Muscle layer of duodenum (tissue), 2 donors: ENCODE measurements around the gene GOLGB1.
"Not testable (repeated sequence)": the region's sequence is repeated elsewhere in the genome, so short reads cannot be mapped to it uniquely, and the experiment has no call there.

ENCODE experiments used
- H3K27ac ChIP-seq: one replicate; pipeline ENCODE4 v1.7.0; 2013; ENCODE audit warnings: mild to moderate bottlenecking, low read length
- H3K27me3 ChIP-seq: one replicate; pipeline ENCODE4 v1.7.0; 2013; ENCODE audit warnings: low read depth, mild to moderate bottlenecking, control low read depth, low read length
- H3K36me3 ChIP-seq, 2 donors: one replicate each; pipeline ENCODE4 v1.7.0; 2013; ENCODE audit warnings: low read length in 2 of 2, control low read depth in 1 of 2, mild to moderate bottlenecking in 1 of 2; ENCODE audit not compliant: insufficient read depth in 2 of 2, control insufficient read depth in 1 of 2
- H3K4me1 ChIP-seq, 2 donors: one replicate each; pipeline ENCODE4 v1.7.0; 2013; ENCODE audit warnings: low read length in 2 of 2, mild to moderate bottlenecking in 2 of 2, control low read depth in 1 of 2, moderate library complexity in 1 of 2; ENCODE audit not compliant: insufficient read depth in 2 of 2, control insufficient read depth in 1 of 2
- H3K4me3 ChIP-seq, 2 donors: one replicate each; pipeline ENCODE4 v1.7.0; 2013; ENCODE audit warnings: low read length in 2 of 2, low read depth in 1 of 2, mild to moderate bottlenecking in 1 of 2
- H3K9me3 ChIP-seq, 2 donors: one replicate each; pipeline ENCODE4 v1.7.0; 2013; ENCODE audit warnings: low read length in 2 of 2, control low read depth in 1 of 2, mild to moderate bottlenecking in 1 of 2; ENCODE audit not compliant: control insufficient read depth in 1 of 2
- donor health status: healthy.

GOLGB1 gene

DNA sequence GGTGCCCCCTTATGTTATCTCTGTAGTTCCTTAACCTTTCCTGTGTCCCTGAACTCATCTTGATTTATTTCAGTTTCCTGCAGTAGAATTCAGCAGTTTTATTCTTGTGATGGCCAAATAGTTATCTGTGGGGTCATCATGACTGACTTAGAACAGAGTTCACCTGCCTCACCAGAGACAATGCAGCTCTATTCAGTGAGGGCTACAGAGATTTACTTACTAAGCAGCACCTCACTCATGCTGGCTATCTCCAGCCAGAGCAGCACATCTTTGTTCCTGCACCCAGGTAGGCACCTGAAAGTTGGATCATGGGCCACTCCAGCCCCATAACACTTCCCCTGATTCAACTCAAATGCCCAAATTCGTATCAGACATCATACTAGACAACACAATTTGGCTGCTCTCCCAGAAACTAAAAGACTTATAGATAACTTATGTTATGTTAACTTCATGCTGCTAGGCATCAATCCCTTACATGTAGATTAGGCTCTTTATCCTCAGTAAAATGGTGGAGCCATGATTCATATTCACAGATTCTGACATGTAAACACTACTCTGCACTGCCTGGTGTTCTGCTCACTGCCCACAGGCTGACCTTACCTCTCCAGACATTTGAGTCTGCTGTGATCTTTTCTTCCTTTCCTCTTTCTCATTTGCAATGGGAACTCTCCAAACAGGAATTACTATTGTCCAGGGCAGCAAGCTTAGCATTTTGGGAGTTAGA lies 9.3 kb upstream of the GOLGB1 start:
- Histone ChIP-seq H3K4me3 (no peak overlapping the region), H3K27ac (no peak overlapping the region), H3K27me3 (no peaks in the 10 kb centered on the region), H3K4me1 (no peaks in the 10 kb centered on the region), H3K36me3 (no peaks in the 10 kb centered on the region), H3K9me3 (no peaks in the 10 kb centered on the region)

DNA sequence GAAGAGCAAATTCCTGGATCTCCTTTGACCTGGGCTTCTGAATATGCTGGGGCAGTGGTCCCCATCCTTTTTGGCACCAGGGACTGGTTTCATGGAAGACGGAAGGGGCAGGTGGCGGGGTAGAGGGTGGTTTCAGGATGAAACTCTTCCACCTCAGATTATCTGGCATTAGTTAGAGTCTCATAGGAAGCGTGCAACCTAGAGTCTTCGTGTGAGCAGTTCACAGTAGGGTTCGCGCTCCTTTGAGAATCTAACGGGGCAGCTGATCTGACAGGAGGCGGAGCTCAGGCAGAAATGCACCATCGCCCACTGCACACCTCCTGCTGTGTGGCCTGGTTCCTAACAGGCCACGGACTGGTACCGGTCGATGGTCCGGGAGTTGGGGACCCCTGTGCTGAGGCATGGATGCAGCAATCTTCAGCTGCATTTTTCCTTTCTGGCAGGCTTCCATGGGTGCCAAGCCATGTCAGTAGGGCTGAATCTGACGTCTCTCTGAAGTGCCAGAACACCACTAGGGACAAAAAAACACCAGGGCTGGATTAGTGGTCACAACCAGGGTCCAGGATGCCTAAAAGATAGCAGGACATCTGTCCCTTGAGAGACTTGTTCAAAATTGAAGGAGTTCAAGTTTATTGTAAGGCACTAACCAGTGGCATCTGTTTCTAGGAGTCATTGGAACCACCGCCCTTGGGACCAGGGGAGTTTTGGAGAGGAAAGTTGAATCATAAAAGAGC lies 8.4 kb upstream of the GOLGB1 start:
- no peaks in the 10 kb centered on the region for H3K4me1 ChIP-seq
- no peaks in the 10 kb centered on the region for H3K27me3 ChIP-seq
- H3K36me3 ChIP-seq, result no peaks in the 10 kb centered on the region
- H3K9me3 ChIP-seq, result no peaks in the 10 kb centered on the region
- H3K4me3 ChIP-seq, result no peak overlapping the region
- H3K27ac ChIP-seq, result no peak overlapping the region

DNA sequence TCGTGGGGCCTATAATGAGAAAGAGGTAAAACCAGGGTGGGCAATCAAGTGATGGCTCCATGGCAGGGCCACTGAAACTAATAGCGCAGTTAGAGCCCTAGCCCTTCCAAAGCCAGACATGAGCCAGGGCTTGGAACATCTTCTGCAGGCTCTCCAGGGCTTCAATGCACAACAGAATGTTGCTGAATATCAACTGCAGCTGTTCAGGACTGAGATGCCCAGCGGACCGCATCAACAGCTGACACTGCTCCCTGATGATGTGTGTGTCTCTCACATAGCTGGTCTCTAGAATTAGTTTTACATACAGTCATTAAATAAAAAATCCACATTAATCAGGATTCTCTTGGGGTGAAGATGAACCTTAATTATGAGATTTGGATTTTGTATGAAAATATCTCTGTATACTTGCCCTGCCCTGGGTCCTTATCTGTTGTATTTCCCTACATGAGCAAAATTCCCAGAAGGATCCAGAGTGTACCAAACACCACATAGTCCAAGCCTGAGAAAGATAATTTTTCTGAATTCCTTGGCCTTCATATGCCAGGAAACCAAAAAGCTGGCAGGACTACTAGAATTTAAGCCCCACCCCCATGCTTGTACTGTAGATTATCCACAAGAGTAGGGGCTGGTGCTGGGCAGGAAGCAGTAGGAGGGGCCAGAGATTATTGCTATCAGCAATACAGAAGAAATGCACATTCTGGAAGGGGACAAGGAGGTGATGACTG lies 7.7 kb upstream of the GOLGB1 start:
- Histone ChIP-seq H3K27ac (no peak overlapping the region), H3K4me3 (no peak overlapping the region), H3K4me1 (no peaks in the 10 kb centered on the region), H3K27me3 (no peaks in the 10 kb centered on the region), H3K9me3 (no peaks in the 10 kb centered on the region), H3K36me3 (no peaks in the 10 kb centered on the region)

DNA sequence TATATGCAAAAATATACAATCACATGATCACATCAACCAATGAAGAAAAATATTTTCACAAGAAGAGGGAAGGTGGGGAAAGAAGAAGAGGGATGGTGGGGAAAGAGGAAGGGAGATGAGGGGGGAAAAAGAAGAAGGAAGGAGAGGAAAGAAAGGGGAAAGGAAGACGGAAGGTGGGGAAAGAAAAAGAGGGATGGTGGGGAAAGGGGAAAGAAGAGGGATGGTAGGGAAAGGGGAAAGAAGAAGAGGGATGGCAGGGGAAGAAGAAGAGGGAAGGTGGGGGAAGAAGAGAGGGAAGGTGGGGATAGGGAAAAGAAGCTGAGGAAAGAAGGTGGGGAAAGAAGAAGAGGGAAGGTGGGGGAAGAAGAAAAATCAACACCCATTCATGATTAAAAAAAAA lies 3.2 kb upstream of the GOLGB1 start:
- no peak overlapping the region for H3K27ac ChIP-seq
- no peaks in the 10 kb centered on the region for H3K27me3 ChIP-seq
- peaks cover 0 to 8% of the 10 kb centered on the region in 2 donors for H3K36me3 ChIP-seq
- no peak overlapping the region for H3K4me3 ChIP-seq
- no peaks in the 10 kb centered on the region for H3K9me3 ChIP-seq
- H3K4me1 ChIP-seq, result peaks cover 12 to 16% of the 10 kb centered on the region in 2 donors

DNA sequence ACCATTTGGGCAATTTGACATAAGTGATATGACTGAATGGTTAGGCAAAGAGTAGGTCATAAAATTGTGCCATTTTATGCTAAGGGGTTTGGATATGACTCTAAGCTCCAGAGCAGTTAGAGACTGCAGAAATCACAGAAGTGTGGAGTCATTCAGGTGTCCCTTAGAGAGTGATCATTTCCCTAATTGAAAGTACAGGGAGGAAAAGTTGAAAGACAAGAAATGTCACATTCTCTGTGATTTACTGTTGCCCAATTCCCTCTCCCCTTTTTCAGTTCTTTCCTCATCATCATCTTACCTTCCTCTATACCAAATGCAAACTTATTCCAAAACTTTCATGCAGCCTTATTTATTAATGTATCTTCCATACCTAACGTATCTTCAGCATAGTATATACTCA lies 2.7 kb upstream of the GOLGB1 start:
- no peak overlapping the region for H3K27ac ChIP-seq
- no peak overlapping the region for H3K4me3 ChIP-seq
- H3K9me3 ChIP-seq, result no peaks in the 10 kb centered on the region
- H3K27me3 ChIP-seq, result no peaks in the 10 kb centered on the region
- peaks cover 16 to 21% of the 10 kb centered on the region in 2 donors for H3K4me1 ChIP-seq
- H3K36me3 ChIP-seq, result peaks cover 0 to 8% of the 10 kb centered on the region in 2 donors

DNA sequence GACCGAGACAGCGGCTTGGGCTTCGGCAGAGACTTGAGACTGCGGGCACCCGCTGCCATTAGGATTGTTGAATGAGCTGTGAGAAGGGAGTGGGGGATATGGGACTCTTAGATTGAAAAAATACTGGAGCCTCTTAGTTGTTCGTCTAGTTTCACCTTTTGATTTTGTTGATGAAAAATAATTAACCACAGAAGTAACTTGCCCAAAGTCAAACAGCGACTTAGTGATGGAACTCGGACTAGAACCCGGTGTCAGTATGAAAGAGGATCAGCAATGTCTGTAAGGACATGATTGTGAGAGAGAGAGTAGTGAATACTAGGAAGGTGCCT lies 510 bp upstream of the GOLGB1 start:
- H3K9me3 ChIP-seq, result no peaks in the 10 kb centered on the region
- H3K4me1 ChIP-seq, result peaks cover 16 to 28% of the 10 kb centered on the region in 2 donors
- H3K4me3 ChIP-seq, result peak overlapping the region; percentile 82 to 86
- H3K36me3 ChIP-seq, result peaks cover 0 to 8% of the 10 kb centered on the region in 2 donors
- peak overlapping the region; percentile 94 for H3K27ac ChIP-seq
- no peaks in the 10 kb centered on the region for H3K27me3 ChIP-seq

DNA sequence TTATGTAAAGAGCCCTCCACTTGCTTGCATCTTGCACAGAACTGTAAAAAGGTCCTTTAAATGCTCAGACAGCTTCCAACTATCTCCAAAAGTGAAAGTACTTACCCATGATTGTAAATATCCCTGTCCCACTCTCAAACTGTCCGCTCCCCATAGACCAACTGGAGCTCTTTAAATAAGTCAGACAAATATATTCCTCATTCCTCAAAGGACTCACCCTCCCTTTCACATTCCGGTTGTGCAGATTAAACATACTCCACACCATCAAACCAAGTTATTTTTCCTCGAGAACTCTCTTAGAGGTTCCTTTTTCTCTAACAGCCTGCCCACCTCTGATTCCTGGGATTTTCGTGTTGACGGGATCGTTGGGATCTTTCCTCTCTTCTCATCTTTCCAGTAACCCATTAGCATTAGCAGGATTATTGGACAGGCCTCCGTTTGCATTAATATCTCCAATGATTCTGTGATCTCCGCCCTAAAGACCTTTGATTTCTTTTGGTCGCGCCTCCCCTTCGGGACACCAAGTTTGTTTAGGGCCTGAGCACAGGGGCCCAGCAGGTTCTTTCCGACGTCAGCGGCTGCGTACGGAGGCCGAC lies 763 bp downstream of the GOLGB1 start:
- Histone ChIP-seq H3K27ac (peak overlapping the region; percentile 94), H3K9me3 (no peaks in the 10 kb centered on the region), H3K4me1 (peaks cover 16 to 28% of the 10 kb centered on the region in 2 donors), H3K4me3 (peak overlapping the region; percentile 82 to 86), H3K36me3 (peaks cover 0 to 8% of the 10 kb centered on the region in 2 donors), H3K27me3 (no peaks in the 10 kb centered on the region)

DNA sequence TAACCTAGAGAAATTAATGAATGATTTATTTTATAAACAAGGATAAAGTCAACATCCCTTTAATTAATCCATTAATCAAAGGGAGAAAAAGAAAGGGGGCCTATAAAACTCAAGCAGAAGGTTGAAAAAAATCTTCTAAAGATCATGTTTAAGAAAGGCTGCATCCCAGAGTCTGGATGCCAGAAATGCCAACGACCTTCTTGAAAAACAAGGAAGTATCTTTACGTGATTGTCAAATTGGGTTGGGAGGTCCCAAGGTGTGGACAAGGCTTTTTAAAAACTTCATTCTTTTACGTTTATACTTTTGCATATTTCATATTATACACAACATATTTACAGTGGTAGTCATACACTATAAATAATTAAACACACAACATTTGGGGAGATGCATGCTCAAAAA lies 1.6 kb downstream of the GOLGB1 start:
- no peaks in the 10 kb centered on the region for H3K27me3 ChIP-seq
- H3K4me1 ChIP-seq, result peaks cover 16 to 28% of the 10 kb centered on the region in 2 donors
- peak overlapping the region; percentile 82 to 86 for H3K4me3 ChIP-seq
- H3K9me3 ChIP-seq, result no peaks in the 10 kb centered on the region
- H3K36me3 ChIP-seq, result peaks cover 0 to 8% of the 10 kb centered on the region in 2 donors
- H3K27ac ChIP-seq, result peak overlapping the region; percentile 94

DNA sequence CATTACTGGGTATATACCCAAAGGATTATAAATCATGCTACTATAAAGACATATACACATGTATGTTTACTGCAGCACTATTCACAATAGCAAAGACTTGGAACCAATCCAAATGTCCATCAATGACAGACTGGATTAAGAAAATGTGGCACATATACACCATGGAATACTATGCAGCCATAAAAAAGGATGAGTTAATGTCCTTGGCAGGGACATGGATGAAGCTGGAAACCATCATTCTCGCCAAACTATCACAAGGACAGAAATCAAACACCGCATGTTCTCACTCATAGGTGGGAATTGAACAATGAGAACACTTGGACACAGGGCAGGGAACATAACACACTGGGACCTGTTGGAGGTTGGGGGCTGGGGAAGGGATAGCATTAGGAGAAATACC lies 6.4 kb downstream of the GOLGB1 start:
- H3K27ac ChIP-seq, H3K4me3 ChIP-seq, H3K9me3 ChIP-seq, H3K36me3 ChIP-seq, H3K27me3 ChIP-seq: not testable (repeated sequence)
- H3K4me1 ChIP-seq, result peaks cover 6 to 23% of the 10 kb centered on the region in 2 donors

DNA sequence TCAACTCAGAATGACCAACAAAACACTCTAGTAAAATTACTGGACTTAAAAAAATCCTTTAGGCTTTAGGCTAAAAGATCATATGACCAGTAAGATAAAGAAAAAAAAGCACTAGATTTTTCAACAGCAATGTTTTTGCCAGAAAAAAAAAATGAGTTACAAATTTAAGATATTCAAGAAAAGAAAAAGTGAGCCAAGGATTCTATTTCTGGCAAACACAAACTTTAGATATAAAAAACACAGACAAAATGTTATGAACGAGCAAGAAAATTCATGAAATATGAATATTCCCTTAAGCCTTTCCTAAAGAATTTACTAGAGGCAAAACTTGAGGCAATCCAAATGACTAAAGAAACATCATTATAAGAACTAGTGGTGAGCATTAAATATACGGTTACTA lies 8.6 kb downstream of the GOLGB1 start:
- Histone ChIP-seq H3K27ac (no peak overlapping the region), H3K36me3 (no peaks in the 10 kb centered on the region), H3K9me3 (no peaks in the 10 kb centered on the region), H3K4me1 (peaks cover 0 to 13% of the 10 kb centered on the region in 2 donors), H3K4me3 (no peak overlapping the region), H3K27me3 (no peaks in the 10 kb centered on the region)

DNA sequence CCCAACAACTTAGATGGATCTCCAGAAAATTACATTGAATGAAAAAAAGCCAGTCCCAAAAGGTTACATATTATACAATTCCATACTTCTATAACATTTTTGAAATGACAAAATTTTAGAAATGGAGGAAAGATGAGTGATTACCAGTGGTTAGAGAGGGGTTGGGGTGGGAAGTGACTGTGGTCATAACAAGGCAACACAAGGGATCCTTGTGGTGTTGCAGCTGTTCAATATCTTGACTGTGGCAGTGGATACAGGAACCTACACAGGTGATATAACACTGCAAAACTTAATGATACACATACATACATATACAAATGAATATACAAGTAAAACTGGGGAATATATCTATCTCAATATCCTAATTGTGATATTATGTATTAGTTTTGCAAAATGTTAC lies 9.6 kb downstream of the GOLGB1 start:
- Histone ChIP-seq H3K27me3 (no peaks in the 10 kb centered on the region), H3K36me3 (no peaks in the 10 kb centered on the region), H3K4me3 (no peak overlapping the region), H3K9me3 (no peaks in the 10 kb centered on the region), H3K4me1 (peaks cover 0 to 13% of the 10 kb centered on the region in 2 donors), H3K27ac (no peak overlapping the region)
